Natural killer cell (primary cell): ENCODE results near the gene IL6R. TPM values are rescaled to one million over a fixed set of nuclear protein-coding genes. Genes with fewer than 3 reads are reported as not detected.

Experiments used
- ATAC-seq, 3 donors: fragments of 150-1000 bp in 2 of 3; fragments of 200-7000 bp in 1 of 3; cut with Tn5 transposase; 1 replicate in 1 of 3; 2 replicates in 2 of 3; pipeline ENCODE4 v1.10.0; 2021; ENCODE audit warnings: mild to moderate bottlenecking in 2 of 3, moderate library complexity in 2 of 3
- DNase-seq, 2 donors: peaks; one replicate each; pipeline versions ENCODE4 v3.0.0 to v3.0.0-alpha.2; 2013 to 2021; ENCODE audit warnings: mixed read lengths in 1 of 2
- H3K27ac ChIP-seq: one replicate; pipeline ENCODE4 v1.5.1; 2013; ENCODE audit warnings: mild to moderate bottlenecking, low read length
- H3K27me3 ChIP-seq: one replicate; pipeline ENCODE4 v1.6.1; 2013; ENCODE audit warnings: low read length; ENCODE audit not compliant: control insufficient read depth, insufficient read depth
- H3K36me3 ChIP-seq: one replicate; pipeline ENCODE4 v1.6.1; 2013; ENCODE audit warnings: low read length; ENCODE audit not compliant: control insufficient read depth, insufficient read depth
- H3K4me1 ChIP-seq: one replicate; pipeline ENCODE4 v1.6.1; 2013; ENCODE audit warnings: low read length; ENCODE audit not compliant: control insufficient read depth, insufficient read depth
- H3K4me3 ChIP-seq: one replicate; pipeline ENCODE4 v1.5.1; 2013; ENCODE audit warnings: low read length
- H3K9me3 ChIP-seq: one replicate; pipeline ENCODE4 v1.6.1; 2013; ENCODE audit warnings: low read length; ENCODE audit not compliant: control insufficient read depth, insufficient read depth
- H3K27ac Mint-ChIP-seq, 2 donors: one replicate each; pipeline ENCODE4 v1.8.0; 2022; ENCODE audit warnings: mild to moderate bottlenecking in 2 of 2, mixed read lengths in 2 of 2, moderate library complexity in 1 of 2
- H3K27me3 Mint-ChIP-seq, 2 donors: one replicate each; pipeline ENCODE4 v1.8.0; 2022; ENCODE audit warnings: low read depth in 2 of 2, mixed read lengths in 2 of 2
- H3K36me3 Mint-ChIP-seq: one replicate; pipeline ENCODE4 v1.8.0; 2022; ENCODE audit warnings: mixed read lengths
- H3K4me1 Mint-ChIP-seq, 2 donors: one replicate each; pipeline ENCODE4 v1.8.0; 2022; ENCODE audit warnings: mixed read lengths in 2 of 2
- H3K4me3 Mint-ChIP-seq: one replicate; pipeline ENCODE4 v1.8.0; 2022; ENCODE audit warnings: mild to moderate bottlenecking, moderate library complexity, mixed read lengths
- H3K9me3 Mint-ChIP-seq, 2 donors: one replicate each; pipeline ENCODE4 v1.8.0; 2022; ENCODE audit warnings: mixed read lengths in 2 of 2
- CTCF ChIP-seq: fragments of 200-600 bp; IDR thresholded peaks from one replicate; pipeline ENCODE4 v1.8.0; 2022; ENCODE audit warnings: antibody characterized with exemption
- WGBS: methylation state at CpG from one replicate; pipeline ENCODE4 v1.1.7; 2013; ENCODE audit warnings: missing lambda C conversion rate; ENCODE audit not compliant: insufficient coverage; 5-methylcytosine and 5-hydroxymethylcytosine counted together
- intact Hi-C: fragments of 100-400 bp; cut with micrococcal nuclease; formaldehyde crosslinking; loops from one replicate; pipeline ENCODE4 v1.14.2; 2022
- total RNA-seq, 4 donors: library from RNA; stranded (reverse); fragments of 120-200 nt in 1 of 4; gene quantifications; one replicate each; pipeline versions ENCODE4 v1.2.3 to v1.2.4, GENCODE V29; 2013 to 2022

Gene IL6R
- total RNA-seq, 3 donors from 2014 or later (not counting 1 experiment from before 2014, with no cell fraction given) = 2.0 to 10.6 (median 3.8) TPM

DNA sequence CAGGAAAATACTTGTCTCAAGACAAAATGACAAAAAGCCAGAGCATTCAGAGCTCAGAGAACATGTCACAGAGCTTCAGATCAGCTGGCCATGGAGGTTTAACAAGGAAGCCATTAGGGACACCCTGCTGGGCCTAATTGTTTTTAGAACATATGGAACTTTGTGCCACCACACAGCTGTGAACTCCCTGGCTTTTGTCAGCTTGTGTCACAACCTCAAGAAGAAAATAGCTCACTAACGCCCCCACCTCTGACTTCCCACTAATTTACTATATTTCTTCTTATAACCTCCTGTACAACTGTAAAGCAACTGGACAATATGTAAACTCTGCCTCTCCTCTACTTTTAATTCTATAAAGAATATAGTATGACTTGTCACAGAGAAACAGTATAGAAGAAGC is 75.9 kb downstream of the IL6R start:
- no peak for DNase-seq
- no peaks in the 10 kb centered on the region for H3K36me3 ChIP-seq
- H3K9me3 ChIP-seq = no peaks in the 10 kb centered on the region
- no peaks in the 10 kb centered on the region for H3K36me3 Mint-ChIP-seq
- no peaks in the 10 kb centered on the region for H3K27me3 Mint-ChIP-seq
- WGBS = 72% methylated on average over 1 of the region's 1 CpG
- TF ChIP-seq CTCF = no peak
- H3K27ac Mint-ChIP-seq = no peak overlapping the region
- intact Hi-C loops = no loop called here
- peaks cover 0 to 5% of the 10 kb centered on the region in 2 donors for H3K4me1 Mint-ChIP-seq
- H3K27me3 ChIP-seq = no peaks in the 10 kb centered on the region
- ATAC-seq = no peak
- no peak overlapping the region for H3K4me3 Mint-ChIP-seq
- no peaks in the 10 kb centered on the region for H3K4me1 ChIP-seq
- H3K27ac ChIP-seq = no peak overlapping the region
- H3K4me3 ChIP-seq = no peak overlapping the region
- no peaks in the 10 kb centered on the region for H3K9me3 Mint-ChIP-seq

DNA sequence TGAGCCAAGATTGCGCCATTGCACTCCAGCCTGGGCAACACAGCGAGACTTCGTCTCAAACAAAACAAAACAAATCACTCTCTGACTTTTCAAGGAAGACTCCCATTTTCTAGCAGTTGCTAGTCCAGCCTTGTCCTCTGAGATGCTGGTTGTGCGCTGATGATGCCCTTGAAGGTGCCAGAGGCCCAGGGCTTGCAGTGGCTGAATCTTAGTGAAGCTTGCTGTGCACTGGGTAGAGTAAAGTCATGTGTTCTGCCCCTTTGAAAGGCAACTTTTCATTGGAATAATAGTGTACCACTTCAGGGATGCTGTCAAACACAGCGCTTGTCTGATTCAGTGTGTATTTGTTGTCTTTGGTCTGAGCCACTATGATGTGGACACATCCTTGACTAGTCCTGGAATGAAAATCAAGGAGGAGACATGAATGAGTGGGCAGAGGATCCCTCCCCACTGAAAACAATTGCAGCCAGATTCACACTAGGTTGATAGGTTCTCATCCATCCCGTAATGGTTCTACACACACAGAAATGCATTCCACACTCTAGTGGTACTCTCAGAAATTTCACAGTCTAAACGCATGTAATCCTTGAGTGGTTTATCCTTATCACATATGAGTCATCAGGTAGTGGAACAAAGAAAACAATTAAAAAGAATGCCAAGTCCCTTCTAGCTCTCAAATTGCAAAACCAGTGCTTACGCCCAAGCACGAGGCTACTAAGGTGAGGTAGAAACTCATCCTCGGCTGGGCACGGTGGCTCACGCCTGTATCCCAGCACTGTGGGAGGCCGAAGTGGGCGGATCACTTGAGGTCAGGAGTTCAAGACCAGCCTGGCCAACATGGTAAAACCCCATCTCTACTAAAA is 79.0 kb downstream of the IL6R start:
- intact Hi-C loops = no loop called here
- no peak for ATAC-seq
- DNase-seq = no peak
- TF ChIP-seq CTCF = no peak
- no peaks in the 10 kb centered on the region for H3K9me3 Mint-ChIP-seq
- Histone ChIP-seq H3K27me3 (no peaks in the 10 kb centered on the region), H3K36me3 (no peaks in the 10 kb centered on the region), H3K4me1 (no peaks in the 10 kb centered on the region), H3K9me3 (no peaks in the 10 kb centered on the region), H3K4me3 (no peak overlapping the region), H3K27ac (no peak overlapping the region)
- no peak overlapping the region for H3K27ac Mint-ChIP-seq
- peaks cover 0 to 5% of the 10 kb centered on the region in 2 donors for H3K4me1 Mint-ChIP-seq
- no peaks in the 10 kb centered on the region for H3K27me3 Mint-ChIP-seq
- WGBS = 93% methylated on average over 14 of the region's 14 CpGs
- no peak overlapping the region for H3K4me3 Mint-ChIP-seq
- H3K36me3 Mint-ChIP-seq = no peaks in the 10 kb centered on the region

DNA sequence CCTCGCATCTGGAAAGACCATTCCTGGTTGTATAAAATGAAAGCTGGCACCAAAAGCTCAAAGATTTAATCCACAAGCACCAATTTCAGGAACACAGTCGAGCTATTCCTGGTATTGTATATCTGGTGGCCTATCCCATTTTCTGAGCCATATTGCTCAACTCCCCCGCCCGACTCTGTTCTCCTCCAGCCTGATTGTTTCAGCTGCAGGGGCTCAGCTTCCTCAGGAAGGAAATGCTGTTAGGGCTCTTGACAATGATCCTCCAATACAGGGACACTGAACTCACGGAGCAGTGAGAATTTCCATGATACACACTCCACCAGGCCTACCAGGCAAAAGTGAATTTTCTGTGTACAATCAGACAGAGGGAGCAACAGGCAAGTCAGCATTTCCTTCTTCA is 80.0 kb downstream of the IL6R start:
- no peaks in the 10 kb centered on the region for H3K36me3 ChIP-seq
- H3K27me3 Mint-ChIP-seq = no peaks in the 10 kb centered on the region
- H3K4me1 Mint-ChIP-seq = peaks cover 0 to under 1% of the 10 kb centered on the region in 2 donors
- H3K4me3 Mint-ChIP-seq = no peak overlapping the region
- TF ChIP-seq CTCF = no peak
- WGBS = 59% methylated on average over 4 of the region's 5 CpGs
- no peaks in the 10 kb centered on the region for H3K9me3 ChIP-seq
- intact Hi-C loops = no loop called here
- no peak overlapping the region for H3K4me3 ChIP-seq
- ATAC-seq (no peak), DNase-seq (no peak)
- no peaks in the 10 kb centered on the region for H3K4me1 ChIP-seq
- no peak overlapping the region for H3K27ac ChIP-seq
- no peaks in the 10 kb centered on the region for H3K27me3 ChIP-seq
- no peaks in the 10 kb centered on the region for H3K9me3 Mint-ChIP-seq
- H3K27ac Mint-ChIP-seq = no peak overlapping the region
- H3K36me3 Mint-ChIP-seq = no peaks in the 10 kb centered on the region
